Stimulated activated CD8-positive, alpha-beta memory T cell treated with anti-CD3 and anti-CD28 coated beads, Interleukin-2, amount 100 ng/mL, for 48 hours (primary cell): ENCODE data around the gene SIX1.

ENCODE experiments used
- DNase-seq, 2 donors: peaks; one replicate each; pipeline ENCODE4 v3.0.0-alpha.2; 2020; ENCODE audit warnings: low read depth in 2 of 2

SIX1 gene

GRCh38 chr14:60594062-60594461, 55.2 kb downstream of the SIX1 start:
- no peak for DNase-seq
